Measurements from ENCODE around the gene SLC45A1. TPM values are rescaled to one million over a fixed set of nuclear protein-coding genes. Genes with fewer than 3 reads are reported as not detected.
A peak's percentile ranks its signal among the peaks of the same experiment; 100 is the strongest.

SLC45A1 gene
- total and polyA plus RNA-seq, 9 of the 15 experiments (the other 6 are each of a cell fraction or from before 2014, with no cell fraction given) = not detected

DNA sequence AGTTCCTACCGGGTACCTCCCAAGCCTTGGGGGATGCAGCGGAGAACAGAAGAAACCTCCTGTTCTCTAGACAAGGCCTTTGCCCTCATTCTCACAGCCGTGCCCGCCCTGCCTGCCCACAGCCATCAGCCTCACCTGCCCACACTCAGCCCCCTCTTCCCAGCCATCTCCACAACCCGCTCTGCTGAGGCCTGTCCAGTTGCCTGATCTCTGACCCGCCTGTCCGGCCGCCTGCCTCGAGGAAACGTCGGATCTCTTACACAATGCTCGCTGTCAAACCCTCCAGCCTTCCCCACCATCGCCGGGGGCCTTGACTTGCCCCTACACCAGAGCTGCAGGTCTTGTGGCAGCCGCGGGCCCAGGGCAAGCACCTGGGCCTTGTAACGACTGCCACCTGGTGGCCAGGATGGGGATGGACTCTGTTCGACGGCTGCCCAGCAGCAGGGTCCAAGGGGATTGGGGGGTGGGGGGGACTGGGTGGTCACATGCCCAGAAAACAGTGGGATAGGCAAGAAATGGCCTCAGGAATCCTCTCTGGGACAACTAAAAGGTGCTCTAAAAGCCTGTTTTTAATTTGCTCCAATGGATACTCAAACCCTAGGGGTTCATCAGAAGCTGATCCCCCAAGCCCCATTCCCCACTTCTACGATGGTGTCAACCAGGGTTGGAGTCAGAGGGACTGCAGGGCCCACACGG lies 31.0 kb downstream of the SLC45A1 start (continued):
- TF ChIP-seq, protein P1, sequence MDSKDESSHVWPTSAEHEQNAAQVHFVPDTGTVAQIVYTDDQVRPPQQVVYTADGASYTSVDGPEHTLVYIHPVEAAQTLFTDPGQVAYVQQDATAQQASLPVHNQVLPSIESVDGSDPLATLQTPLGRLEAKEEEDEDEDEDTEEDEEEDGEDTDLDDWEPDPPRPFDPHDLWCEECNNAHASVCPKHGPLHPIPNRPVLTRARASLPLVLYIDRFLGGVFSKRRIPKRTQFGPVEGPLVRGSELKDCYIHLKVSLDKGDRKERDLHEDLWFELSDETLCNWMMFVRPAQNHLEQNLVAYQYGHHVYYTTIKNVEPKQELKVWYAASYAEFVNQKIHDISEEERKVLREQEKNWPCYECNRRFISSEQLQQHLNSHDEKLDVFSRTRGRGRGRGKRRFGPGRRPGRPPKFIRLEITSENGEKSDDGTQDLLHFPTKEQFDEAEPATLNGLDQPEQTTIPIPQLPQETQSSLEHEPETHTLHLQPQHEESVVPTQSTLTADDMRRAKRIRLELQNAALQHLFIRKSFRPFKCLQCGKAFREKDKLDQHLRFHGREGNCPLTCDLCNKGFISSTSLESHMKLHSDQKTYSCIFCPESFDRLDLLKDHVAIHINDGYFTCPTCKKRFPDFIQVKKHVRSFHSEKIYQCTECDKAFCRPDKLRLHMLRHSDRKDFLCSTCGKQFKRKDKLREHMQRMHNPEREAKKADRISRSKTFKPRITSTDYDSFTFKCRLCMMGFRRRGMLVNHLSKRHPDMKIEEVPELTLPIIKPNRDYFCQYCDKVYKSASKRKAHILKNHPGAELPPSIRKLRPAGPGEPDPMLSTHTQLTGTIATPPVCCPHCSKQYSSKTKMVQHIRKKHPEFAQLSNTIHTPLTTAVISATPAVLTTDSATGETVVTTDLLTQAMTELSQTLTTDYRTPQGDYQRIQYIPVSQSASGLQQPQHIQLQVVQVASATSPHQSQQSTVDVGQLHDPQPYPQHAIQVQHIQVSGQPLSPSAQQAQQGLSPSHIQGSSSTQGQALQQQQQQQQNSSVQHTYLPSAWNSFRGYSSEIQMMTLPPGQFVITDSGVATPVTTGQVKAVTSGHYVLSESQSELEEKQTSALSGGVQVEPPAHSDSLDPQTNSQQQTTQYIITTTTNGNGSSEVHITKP (IDR thresholded peaks at IDR 0.05; ENCODE audit: partially characterized antibody) = peak; percentile 93
- TF ChIP-seq CBFA2T3 (IDR thresholded peaks at IDR 0.05) (no peak), PURB (CRISPR knock-in tag; IDR thresholded peaks at IDR 0.05; ENCODE audit: low read depth) (no peak), PCBP2 (IDR thresholded peaks at IDR 0.05; ENCODE audit: low read depth, low read length, poor library complexity, severe bottlenecking) (no peak), XRCC5 (IDR thresholded peaks at IDR 0.05; ENCODE audit: low read depth, low read length) (0 out of 2 replicates have a peak, but pooled peaks have one; percentile 42), SRF (CRISPR knock-in tag; IDR thresholded peaks at IDR 0.05) (no peak), ARID2 (IDR thresholded peaks at IDR 0.05) (peak; percentile 84), ZNF586 (CRISPR knock-in tag; conservative IDR thresholded peaks at IDR 0.05) (no peak), HOMEZ (CRISPR knock-in tag; IDR thresholded peaks at IDR 0.05) (no peak), ZNF175 (CRISPR knock-in tag; IDR thresholded peaks at IDR 0.05; ENCODE audit: low read depth) (no peak), ZNF140 (CRISPR knock-in tag; IDR thresholded peaks at IDR 0.05) (no peak), DLX4 (CRISPR knock-in tag; IDR thresholded peaks at IDR 0.05) (no peak), NFATC3 (IDR thresholded peaks at IDR 0.05) (no peak), CHCHD3 (CRISPR knock-in tag; IDR thresholded peaks at IDR 0.05) (no peak), RAD21 (CRISPR knock-in tag; conservative IDR thresholded peaks at IDR 0.05 in 1 of 2, IDR thresholded peaks at IDR 0.05 in 1 of 2) (peak; percentile 88 to 92), KDM1A (IDR thresholded peaks at IDR 0.05) (no peak), RB1 (IDR thresholded peaks at IDR 0.05; ENCODE audit: low read depth) (peak; percentile 62; the same call in 1 of the 2 replicates)
- TF ChIP-seq, protein P2, sequence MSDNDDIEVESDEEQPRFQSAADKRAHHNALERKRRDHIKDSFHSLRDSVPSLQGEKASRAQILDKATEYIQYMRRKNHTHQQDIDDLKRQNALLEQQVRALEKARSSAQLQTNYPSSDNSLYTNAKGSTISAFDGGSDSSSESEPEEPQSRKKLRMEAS (CRISPR knock-in tag; IDR thresholded peaks at IDR 0.05) = no peak
- TF ChIP-seq, protein P3, sequence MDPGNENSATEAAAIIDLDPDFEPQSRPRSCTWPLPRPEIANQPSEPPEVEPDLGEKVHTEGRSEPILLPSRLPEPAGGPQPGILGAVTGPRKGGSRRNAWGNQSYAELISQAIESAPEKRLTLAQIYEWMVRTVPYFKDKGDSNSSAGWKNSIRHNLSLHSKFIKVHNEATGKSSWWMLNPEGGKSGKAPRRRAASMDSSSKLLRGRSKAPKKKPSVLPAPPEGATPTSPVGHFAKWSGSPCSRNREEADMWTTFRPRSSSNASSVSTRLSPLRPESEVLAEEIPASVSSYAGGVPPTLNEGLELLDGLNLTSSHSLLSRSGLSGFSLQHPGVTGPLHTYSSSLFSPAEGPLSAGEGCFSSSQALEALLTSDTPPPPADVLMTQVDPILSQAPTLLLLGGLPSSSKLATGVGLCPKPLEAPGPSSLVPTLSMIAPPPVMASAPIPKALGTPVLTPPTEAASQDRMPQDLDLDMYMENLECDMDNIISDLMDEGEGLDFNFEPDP (CRISPR knock-in tag; IDR thresholded peaks at IDR 0.05) = no peak
- TF ChIP-seq, protein P4, sequence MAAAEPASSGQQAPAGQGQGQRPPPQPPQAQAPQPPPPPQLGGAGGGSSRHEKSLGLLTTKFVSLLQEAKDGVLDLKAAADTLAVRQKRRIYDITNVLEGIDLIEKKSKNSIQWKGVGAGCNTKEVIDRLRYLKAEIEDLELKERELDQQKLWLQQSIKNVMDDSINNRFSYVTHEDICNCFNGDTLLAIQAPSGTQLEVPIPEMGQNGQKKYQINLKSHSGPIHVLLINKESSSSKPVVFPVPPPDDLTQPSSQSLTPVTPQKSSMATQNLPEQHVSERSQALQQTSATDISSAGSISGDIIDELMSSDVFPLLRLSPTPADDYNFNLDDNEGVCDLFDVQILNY (CRISPR knock-in tag; IDR thresholded peaks at IDR 0.05) = no peak

Data from K562 (cell line).